ENCODE data around the gene DCHS2.

Gene DCHS2

GRCh38 chr4:154490234-154490582 is 1.4 kb downstream of the DCHS2 start:
- no peak for DNase-seq

DNA sequence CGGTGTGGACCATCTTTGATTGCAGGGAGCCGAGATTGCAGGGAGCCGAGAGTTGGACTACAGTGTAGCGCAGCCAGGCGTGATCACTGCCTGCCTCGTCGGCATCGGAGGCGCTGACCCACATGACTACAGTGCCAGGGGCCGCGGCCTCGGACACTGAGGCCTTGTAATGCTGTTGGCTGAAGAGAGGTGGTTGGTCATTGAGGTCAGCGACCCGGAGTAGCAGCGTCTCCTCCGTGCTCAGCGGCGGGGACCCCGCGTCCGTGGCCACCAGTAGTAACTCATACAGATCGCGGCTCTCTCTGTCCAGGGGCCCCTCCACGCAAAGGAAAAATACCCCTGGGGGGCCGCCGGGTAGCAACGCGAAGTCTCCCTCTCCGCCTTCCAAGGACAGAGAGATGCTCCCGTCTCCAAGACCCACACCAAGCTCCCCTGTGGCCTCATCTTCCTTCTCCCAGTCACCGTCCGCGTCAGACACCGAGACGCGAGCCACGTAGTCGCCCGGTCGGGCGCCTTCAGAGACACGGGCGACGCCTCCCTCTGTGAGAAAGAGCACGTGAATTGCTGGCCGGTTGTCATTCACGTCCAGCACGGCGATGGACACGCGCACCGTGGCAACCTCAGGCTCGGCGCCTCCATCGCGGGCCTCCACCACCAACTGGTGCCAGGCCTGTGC is 1.9 kb downstream of the DCHS2 start:
- DNase-seq = no peak

DNA sequence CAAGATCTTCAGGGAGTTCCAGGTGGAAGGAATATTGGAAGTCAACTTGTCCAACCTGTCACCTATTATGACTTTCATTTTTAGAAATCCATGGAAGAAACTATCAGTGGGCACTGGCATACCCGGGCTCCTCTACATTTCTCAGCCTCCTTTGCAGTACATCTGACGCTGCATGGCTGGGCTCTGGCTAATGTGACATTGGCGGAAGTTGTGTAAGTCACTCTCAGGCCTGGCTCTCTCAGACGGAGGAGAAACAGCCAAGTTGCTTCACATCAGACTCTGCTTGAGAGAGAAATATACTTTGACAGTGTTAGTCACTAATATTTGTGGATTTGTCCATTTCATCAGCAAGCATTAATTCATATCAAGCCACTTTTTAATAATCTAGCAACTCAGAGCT is 4.5 kb downstream of the DCHS2 start:
- no peak for DNase-seq

DNA sequence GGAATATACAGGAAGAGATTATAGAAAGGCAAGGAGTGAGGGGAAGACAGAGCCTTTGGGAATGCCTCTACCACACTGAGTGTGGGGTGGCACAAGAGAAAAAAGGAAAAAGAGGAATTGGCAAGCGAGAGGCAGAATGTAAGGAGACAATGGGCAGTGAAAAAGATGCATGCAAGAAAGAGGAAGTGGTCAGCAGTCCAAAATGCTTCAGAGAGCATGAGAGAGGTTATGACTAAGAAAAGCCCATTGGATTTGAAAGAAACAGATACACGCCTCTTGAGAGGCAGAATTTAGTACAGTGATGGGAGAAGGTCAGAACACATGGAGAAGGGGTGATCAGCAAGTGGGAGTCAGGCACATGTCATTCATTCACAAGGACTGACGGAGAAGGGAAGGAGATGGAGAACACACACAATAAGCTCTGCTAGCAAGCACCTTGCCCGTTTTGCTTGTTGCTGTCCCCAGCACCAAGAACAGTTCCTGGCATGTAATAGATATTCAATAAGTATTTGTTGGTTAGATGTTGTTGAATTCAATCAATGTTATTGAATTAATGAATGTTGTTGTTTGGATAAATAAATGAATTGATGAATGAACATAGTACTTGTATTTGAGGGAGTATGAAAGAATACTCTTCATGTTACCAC is 6.3 kb downstream of the DCHS2 start:
- DNase-seq = no peak

DNA sequence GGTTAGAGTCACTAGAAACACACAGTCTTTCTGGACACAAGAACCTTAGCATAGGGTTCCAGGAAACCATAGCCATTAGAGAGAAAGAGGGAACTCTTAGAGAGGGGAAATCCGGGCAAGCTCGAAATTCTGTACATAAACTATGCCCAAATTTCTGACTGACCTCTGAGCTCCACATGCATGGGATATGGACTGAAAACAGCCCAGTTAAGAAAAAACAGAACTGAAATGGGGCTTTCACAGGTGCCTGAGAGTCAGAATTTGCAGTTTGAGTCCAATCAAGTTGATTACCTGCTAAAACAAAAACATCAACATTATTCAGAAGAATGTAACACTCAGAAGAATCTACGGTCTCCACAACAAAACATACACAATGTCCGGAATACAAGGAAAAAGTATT is 13.1 kb downstream of the DCHS2 start:
- DNase-seq = no peak

GRCh38 chr4:154478128-154478527 is 13.5 kb downstream of the DCHS2 start:
- no peak for DNase-seq

DNA sequence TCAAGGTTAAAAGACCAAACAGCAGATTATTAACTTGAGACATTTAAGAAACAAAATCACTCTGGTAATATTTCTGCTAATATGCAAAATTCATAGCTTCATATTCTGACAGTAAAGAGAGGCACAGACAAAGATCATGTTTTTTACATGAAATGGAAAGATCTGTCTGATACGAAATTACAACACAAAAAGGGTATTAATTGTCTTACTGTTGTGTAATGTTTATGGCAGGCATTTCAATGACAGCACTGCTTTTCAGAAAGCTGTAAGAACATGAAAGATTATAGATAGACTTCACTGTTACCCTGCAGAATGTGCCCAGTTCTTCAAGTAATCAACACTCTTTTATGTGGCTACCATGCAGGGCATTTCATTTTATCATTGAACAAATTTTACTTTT is 15.4 kb downstream of the DCHS2 start:
- DNase-seq = no peak

DNA sequence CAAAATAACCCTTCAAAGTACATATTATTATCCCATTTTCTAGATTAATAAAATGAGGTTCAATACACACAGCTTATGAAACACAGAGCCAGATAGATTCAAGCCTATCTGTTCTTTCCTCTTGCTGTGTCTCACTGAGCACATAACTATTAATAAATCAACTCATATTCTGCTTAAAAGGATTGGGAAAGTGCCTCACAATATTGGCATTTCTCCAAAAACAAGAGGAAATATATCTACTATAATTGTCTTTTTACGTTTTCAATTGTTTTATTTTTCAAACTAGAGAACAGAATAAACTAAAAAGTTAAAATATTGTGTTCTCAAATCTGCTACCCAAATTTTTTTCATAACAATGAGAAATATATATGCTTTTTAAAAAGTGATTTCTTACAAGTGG is 15.8 kb downstream of the DCHS2 start:
- DNase-seq = no peak

DNA sequence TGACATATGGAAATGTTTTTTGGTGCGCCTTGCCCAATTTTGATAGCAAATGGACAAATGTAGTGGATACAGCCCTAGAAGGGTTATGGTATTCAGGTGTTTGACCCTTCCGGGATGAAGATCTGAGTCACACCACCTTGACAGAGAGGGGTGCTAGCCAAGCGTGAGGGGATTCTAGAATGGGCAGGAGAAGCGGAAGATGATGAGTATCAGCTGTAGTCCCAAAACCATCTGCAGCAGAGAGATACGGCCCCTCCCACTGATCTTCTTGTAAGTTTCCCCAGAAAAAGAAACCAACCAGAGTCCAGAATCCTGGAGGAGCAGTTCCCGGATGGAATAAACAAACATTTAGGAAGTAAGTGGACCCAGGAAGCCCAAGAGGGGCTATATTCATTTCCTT is 18.1 kb downstream of the DCHS2 start:
- no peak for DNase-seq

DNA sequence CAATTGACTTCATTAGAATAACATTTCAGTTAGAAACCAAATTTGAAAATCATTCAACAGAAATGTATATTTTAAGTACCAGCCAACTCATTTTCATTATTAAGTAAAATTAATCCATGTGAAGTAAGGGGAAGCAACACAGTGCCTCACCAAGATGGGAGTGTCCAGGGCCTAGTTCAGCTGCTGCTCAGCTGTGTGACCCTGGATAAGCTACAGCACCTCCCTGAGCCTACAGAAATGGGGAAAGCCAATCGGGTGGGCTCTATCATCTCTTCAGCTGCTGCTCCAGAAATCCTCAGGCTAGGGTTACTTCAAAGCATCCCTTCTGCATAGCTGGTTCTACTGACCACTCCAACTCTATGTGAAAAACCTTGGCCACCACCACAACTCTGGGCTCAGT is 18.7 kb downstream of the DCHS2 start:
- no peak for DNase-seq

DNA sequence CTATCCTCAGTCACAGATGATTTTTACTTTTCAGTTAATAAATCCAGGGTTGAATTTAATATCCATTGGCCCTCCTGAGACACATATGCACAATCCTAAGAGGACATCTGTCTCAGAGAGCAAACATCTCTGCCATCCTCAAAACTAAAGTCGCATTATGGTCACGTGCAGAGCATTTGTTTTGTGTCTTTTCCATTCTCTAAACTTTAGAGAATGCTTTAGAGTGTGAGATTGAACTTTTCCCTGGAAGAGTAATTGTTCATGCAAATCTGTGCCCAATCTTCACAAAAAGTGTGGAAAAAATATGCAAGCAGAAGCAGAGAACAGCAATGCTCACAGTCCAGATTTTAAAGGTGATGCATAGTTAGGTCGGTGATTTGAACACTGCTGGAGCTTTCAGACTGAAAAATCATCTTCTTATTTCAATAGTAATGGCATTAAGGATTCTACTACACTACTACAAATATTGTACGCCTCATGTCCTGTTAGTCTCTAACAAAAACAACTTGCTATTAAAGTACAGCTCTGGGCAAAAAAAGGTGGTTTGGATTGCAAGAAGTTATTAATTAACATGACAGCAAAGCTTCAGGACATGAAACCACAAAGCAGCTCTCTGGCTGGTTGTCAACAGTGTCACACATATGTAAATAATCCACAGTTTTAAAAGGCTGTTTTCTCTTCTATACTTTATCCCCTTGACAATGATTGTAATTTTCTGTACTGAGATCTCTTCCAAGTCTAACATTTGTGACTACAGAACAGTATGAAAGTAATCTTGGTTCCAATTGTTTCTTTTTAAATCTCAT is 19.9 kb downstream of the DCHS2 start:
- no peak for DNase-seq

DNA sequence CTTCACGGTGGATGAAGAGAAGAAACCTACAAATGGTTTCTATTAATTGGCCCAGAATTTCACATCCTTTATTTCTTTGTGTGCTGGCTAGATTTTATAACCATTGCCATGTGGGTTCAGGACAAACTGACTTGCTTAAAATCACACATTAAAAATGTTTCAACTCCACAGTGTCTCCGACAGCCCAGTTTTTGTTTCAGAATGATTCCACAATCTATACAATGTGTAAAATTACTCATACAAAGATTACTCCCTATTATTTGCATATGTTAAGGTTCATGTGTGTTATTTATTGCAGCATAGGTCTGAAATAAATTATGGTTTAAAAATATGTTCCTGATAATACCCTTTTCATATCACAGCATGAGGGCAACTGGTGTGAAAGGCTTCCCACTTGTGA is 20.6 kb downstream of the DCHS2 start:
- DNase-seq = no peak

- no peak for DNase-seq
Observed at GRCh38 chr4:154467886-154468285, 23.7 kb downstream of the DCHS2 start.

DNA sequence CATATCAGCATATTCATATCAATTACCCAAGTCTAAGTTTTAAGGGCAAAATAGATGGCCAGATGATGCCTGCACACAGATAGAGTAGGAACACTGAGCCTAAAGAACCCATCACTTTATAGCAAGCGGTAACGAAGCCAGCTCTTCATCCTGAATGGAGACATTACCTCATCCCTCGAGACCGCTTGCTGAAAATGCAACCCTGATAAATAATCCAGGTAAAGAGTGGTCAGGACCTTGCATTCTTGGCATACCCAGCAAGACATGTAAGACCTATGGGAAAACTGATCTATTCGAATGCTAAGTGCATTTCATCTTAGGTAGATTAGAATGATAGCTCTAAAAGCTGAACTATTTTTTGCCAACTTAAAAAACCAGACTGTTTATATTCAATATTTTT is 25.3 kb downstream of the DCHS2 start:
- DNase-seq = no peak

GRCh38 chr4:154465085-154465484 is 26.5 kb downstream of the DCHS2 start:
- DNase-seq = no peak

DNA sequence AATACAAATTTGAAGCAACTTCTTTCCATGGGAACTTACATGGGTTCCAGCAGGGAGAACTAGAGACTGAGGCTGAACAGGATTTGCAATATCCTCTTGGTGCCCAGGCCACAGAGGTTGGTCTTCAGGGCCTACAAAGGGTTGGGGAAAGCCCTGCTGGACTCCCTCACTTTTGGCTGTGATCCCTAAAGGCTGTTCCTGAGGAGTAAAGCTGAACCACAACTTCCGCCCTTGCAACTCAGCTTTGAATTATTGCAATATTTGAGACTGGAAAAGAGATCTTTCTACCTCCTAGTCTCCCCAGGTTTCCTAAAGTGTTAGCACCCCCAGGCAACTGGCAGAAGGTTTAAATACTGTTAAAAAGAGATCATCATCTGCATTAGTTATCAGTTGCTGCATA is 26.9 kb downstream of the DCHS2 start:
- no peak for DNase-seq

DNA sequence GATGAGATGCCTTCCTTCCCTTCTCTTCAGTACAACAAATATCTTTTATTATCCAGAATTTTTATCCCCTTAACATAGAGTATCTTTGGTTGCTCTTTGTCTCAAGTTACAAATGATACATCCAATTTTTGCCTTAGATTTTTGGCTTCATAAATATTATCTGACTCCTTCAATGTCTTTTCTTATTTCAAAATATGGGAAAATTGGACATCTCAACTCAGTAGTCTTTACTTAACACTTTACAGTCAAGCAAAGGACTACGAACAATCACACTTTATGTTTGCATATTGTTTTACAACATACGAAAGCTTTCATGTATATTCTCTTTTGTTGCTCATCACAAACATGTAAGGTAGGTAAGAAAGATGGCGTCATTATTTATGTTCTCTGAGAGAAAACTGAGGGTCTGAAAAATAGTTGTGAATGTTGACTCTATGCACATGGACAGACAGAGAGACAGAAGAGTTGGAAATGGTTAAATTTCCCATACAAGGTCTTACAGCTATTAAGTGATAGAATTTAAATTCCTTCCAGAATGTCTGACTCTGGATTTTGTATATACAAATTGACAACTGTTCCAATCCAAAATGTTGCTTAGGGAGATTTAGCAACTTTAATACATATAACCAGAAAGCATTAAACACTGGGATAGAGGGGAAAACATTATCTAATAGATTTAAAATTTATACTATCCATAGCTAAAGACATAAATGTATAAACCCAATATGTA is 29.4 kb downstream of the DCHS2 start:
- DNase-seq = no peak

DNA sequence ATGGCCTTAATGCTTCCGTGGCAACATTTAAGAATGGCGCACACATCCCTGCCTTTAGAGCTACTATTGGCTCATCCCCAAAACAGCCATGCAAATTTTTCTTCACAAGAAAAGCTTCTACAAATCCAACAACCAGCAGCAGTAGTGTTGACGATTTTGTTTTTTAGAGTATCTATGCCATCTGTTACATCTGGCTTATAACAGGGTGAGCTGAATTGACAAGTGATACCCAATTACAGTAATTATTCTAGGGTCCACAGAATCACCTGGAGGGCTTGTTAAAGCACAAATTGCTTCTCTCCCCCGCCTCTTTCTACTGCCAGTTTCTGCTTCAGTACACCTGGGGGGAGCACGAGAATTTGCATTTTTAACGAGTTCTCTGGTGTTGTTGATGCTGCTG is 34.1 kb downstream of the DCHS2 start:
- DNase-seq = no peak

DNA sequence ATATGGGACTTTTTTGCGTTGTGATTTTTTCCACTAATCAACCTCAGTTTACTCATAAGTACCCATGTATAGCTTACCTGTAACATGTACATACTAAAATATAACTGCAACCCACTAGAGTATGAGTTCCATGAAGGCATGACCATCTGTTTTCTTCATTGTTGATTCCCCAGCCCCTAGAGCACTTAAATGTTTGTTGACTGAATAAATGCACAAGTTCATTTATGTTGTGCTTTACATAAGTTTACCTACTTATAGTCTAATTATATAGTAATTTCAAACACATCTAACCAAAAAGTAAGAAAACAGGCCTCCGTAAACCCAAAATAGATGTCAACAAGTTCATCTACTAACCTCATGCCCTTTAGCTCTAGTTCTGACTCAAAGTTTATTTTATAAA is 34.7 kb downstream of the DCHS2 start:
- DNase-seq = no peak

DNA sequence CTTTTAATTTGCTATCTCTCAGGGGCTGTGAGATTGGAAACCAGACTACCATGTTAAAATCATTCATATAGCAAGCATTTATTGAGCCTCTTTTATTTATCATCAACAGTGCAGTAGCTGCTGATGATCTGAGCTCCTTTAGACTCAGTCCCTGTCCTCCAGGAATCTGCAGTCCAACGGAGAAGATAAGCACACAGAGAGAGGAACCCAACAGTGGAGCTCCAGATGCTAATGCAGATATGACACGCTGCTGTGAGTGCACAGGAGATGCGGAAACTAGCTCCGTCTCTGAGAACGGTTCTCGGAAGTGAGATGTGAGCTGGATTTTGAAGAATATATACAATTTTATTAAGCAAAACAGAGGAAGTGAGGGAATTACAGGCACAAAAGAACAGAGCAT is 35.4 kb downstream of the DCHS2 start:
- no peak for DNase-seq

- no peak for DNase-seq
Observed at GRCh38 chr4:154455111-154455510, 36.5 kb downstream of the DCHS2 start.

- DNase-seq = no peak
Observed at GRCh38 chr4:154454710-154455109, 36.9 kb downstream of the DCHS2 start.

DNA sequence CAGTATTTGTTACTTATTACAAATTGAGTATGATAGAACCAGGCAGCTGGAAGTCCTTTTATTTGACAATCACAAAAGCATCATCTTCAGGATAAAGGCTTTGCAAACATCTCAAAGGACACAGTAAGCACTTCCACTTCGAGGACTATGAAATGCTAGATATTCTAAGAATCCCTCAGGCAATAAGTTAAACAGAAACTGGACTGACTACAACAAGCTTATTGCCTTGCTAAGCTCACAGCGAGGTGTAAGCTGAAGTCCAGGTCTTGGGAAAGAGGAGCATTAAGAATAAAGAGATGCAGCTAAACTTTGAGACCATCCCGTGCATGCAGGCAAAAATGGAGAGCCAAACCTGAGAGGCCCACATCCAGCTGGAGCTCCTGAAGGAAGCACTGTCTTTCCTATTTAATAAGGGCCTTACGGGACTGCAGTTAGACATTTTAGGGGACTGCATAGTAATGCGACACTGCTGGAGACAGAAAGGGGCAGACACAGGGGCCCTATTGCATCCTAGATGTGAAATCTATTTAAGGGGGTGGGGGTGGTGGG is 38.7 kb downstream of the DCHS2 start:
- DNase-seq = no peak
